PC-3 (cell line): ENCODE data around the gene HOGA1. TPM values are rescaled to one million over a fixed set of nuclear protein-coding genes. Genes with fewer than 3 reads are reported as not detected.
A peak's percentile ranks its signal among the peaks of the same experiment; 100 is the strongest.

Experiments
- ATAC-seq: fragments of 200-7000 bp; cut with Tn5 transposase; 2 replicates; pipeline ENCODE4 v1.9.1; 2020; ENCODE audit warnings: mild to moderate bottlenecking, moderate library complexity
- BruUV-seq: library from RNA; stranded (reverse); fragments of 400-500 nt; replicated peaks from 2 replicates; lab custom pipeline; 2021; lab: Mats Ljungman, UMichigan
- CTCF ChIA-PET: fragments of 300-600 bp; sonication (Branson Sonifier 250); formaldehyde crosslinking; loops from one replicate; lab custom pipeline; 2022; ENCODE audit warnings: antibody characterized with exemption; lab: Charles Lee
- POLR2A ChIA-PET: fragments of 300-600 bp; sonication (Branson Sonifier 250); formaldehyde crosslinking; loops from one replicate; lab custom pipeline; 2022; ENCODE audit warnings: antibody characterized with exemption; ENCODE audit not compliant: unreplicated experiment; lab: Charles Lee
- DNase-seq: peaks from one replicate; pipeline ENCODE4 v3.0.0-alpha.2; 2015
- H2AFZ ChIP-seq: fragments of 300-600 bp; sonication (generic); 2 replicates; pipeline ENCODE4 v1.6.0; 2016; ENCODE audit warnings: antibody characterized with exemption, low read length
- H3F3A ChIP-seq: fragments of 300-600 bp; sonication (generic); one replicate; pipeline ENCODE4 v1.6.0; 2017; ENCODE audit warnings: antibody characterized with exemption, low read length, control low read depth, mild to moderate bottlenecking; ENCODE audit not compliant: unreplicated experiment
- H3K27ac ChIP-seq: fragments of 300-600 bp; sonication (generic); 2 replicates; pipeline ENCODE4 v1.5.1; 2016; ENCODE audit warnings: mild to moderate bottlenecking, low read length
- H3K27me3 ChIP-seq: fragments of 300-600 bp; sonication (generic); 2 replicates; pipeline ENCODE4 v1.6.1; 2016; ENCODE audit warnings: low read length, mixed read lengths
- H3K36me3 ChIP-seq: fragments of 300-600 bp; sonication (generic); 2 replicates; pipeline ENCODE4 v1.6.1; 2016; ENCODE audit warnings: low read depth, mixed run types, low read length, mixed read lengths
- H3K4me1 ChIP-seq: fragments of 300-600 bp; sonication (generic); 2 replicates; pipeline ENCODE4 v1.5.1; 2016; ENCODE audit warnings: low read length; ENCODE audit not compliant: insufficient read depth
- H3K4me2 ChIP-seq: fragments of 300-600 bp; sonication (generic); 2 replicates; pipeline ENCODE4 v1.6.0; 2016; ENCODE audit warnings: low read length
- H3K4me3 ChIP-seq: fragments of 300-600 bp; sonication (generic); 2 replicates; pipeline ENCODE4 v1.5.1; 2016; ENCODE audit warnings: mild to moderate bottlenecking, low read length, mixed read lengths
- H3K79me2 ChIP-seq: fragments of 300-600 bp; sonication (generic); 2 replicates; pipeline ENCODE4 v1.6.1; 2017; ENCODE audit warnings: low read length, mixed read lengths
- H3K9ac ChIP-seq: fragments of 300-600 bp; sonication (generic); 2 replicates; pipeline ENCODE4 v1.6.0; 2016; ENCODE audit warnings: mild to moderate bottlenecking, low read length
- H3K9me2 ChIP-seq: fragments of 300-600 bp; sonication (generic); replicated peaks from 2 replicates; pipeline ENCODE4 v1.6.1; 2016; ENCODE audit warnings: mixed run types, low read length, mixed read lengths
- H3K9me3 ChIP-seq: fragments of 300-600 bp; sonication (generic); 2 replicates; pipeline ENCODE4 v1.6.1; 2016; ENCODE audit warnings: low read length, mixed read lengths
- H4K20me1 ChIP-seq: fragments of 300-600 bp; sonication (generic); 2 replicates; pipeline ENCODE4 v1.6.1; 2016; ENCODE audit warnings: low read length, mixed read lengths
- EZH2 ChIP-seq: fragments of 300-600 bp; sonication (generic); IDR thresholded peaks from one replicate; pipeline ENCODE4 v1.6.1; 2017; ENCODE audit warnings: antibody characterized with exemption, mild to moderate bottlenecking, low read length; ENCODE audit not compliant: unreplicated experiment
- EZH2phosphoT487 ChIP-seq: fragments of 300-600 bp; sonication (generic); IDR thresholded peaks from 2 replicates; pipeline ENCODE4 v1.6.1; 2018; ENCODE audit warnings: mild to moderate bottlenecking, antibody characterized with exemption, low read length, borderline replicate concordance
- intact Hi-C: fragments of 100-400 bp; cut with micrococcal nuclease; formaldehyde crosslinking; loops from 2 replicates; pipeline ENCODE4 v1.9.0; 2023
- total RNA-seq: library from RNA; depleted of rRNA; stranded (reverse); fragments of >200 nt; gene quantifications from 2 replicates; pipeline ENCODE4 v1.2.3, GENCODE V29; 2014
- TF ChIP-seq, protein P1 (sequence below): fragments of 300-600 bp; sonication (generic); conservative IDR thresholded peaks from 2 replicates; pipeline ENCODE4 v1.5.1; 2017; ENCODE audit warnings: antibody characterized with exemption, low read depth, mild to moderate bottlenecking, low read length

Gene HOGA1
- total RNA-seq, 1 experiment from 2014 or later: 0.15 TPM

DNA sequence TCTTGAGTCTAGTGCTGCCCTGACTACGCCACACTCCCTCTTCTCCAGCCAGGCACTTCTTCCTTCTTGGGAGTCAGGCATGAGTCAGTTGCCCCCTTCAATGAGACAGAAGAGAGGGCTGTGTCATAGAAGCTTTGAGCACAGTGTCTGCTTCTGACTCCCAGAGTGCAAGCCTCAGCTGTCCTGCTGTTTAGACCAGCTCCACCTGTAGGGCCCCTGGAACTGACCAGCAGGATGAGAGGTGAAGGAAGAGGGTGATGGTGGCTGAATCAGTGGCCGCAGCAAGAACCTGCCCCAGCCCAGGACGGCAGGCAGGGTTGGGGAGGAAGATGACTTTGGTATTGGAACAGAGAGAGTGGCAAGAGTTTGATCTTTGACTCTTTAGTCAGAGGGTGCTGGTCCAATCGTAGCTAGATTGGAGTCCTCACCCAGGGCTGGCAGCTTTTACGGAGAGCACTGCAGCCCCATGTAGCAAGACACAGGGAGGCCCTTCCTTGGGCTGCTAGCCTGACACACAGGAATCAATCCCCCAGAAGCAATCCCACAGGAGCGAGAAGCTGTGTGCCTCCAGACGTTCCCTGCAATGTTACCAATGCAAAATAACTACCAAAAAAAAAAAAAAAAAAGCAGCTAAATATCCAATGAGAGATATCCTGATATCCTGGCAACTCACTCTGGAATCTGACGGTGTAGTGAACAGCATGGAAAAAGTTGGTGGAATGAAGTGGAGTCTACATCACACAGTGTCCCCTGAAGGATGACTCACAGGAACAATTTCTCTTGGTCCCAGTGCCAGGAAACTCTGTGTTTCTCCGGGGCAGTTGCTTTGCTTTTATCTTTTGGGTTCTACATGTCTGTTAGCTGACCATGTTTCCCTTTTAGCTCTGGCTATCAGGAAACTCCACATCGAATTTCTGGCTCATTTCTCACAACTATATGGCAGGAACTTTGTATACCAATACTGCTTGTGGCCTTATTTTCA lies 12.2 kb downstream of the HOGA1 start:
- no TSS peak for BruUV-seq
- POLR2A ChIA-PET: interaction anchor here (0.7 kb wide), 1 partner anchor 90 kb away, joined by 36 read pairs; the partner anchor contains the start of gene AVPI1

DNA sequence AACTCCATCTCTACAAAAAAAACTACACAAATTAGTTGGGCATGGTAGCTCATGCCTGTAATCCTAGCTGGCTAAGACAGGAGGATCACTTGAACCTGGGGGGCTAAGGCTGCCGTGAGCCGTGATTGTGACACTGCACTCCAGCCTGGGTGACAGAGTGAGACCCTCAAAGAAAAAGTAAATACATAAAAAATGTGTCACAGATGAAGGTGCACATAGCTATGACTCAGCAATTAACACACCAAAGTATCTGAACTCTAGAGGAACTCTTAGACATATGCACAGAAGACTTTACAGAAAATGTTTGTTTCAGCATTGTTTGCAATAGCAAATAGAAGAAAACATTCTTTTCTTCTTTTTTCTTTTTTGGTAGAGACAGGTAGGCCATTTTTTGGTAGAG lies 13.6 kb downstream of the HOGA1 start:
- Histone ChIP-seq H4K20me1 (no peaks in the 10 kb centered on the region), H3K4me3 (no peak overlapping the region), H3F3A (peaks cover 5% of the 10 kb centered on the region), H3K36me3 (no peaks in the 10 kb centered on the region), H3K79me2 (no peaks in the 10 kb centered on the region), H2AFZ (no peak overlapping the region), H3K9me3 (no peaks in the 10 kb centered on the region), H3K27me3 (no peaks in the 10 kb centered on the region), H3K27ac (no peak overlapping the region), H3K9me2 (no peaks in the 10 kb centered on the region), H3K4me2 (no peak overlapping the region), H3K9ac (no peak overlapping the region), H3K4me1 (peaks cover 26% of the 10 kb centered on the region)
- ChIA-PET POLR2A (interaction anchor here (0.6 kb wide), 1 partner anchor 9 kb away, joined by 4 read pairs; no protein-coding TSS in a partner anchor), CTCF (no interaction called here)
- no TSS peak for BruUV-seq
- ATAC-seq: no peak
- TF ChIP-seq EZH2phosphoT487: no peak
- TF ChIP-seq, protein P1, sequence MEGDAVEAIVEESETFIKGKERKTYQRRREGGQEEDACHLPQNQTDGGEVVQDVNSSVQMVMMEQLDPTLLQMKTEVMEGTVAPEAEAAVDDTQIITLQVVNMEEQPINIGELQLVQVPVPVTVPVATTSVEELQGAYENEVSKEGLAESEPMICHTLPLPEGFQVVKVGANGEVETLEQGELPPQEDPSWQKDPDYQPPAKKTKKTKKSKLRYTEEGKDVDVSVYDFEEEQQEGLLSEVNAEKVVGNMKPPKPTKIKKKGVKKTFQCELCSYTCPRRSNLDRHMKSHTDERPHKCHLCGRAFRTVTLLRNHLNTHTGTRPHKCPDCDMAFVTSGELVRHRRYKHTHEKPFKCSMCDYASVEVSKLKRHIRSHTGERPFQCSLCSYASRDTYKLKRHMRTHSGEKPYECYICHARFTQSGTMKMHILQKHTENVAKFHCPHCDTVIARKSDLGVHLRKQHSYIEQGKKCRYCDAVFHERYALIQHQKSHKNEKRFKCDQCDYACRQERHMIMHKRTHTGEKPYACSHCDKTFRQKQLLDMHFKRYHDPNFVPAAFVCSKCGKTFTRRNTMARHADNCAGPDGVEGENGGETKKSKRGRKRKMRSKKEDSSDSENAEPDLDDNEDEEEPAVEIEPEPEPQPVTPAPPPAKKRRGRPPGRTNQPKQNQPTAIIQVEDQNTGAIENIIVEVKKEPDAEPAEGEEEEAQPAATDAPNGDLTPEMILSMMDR: no peak
- no peak for TF ChIP-seq EZH2
- intact Hi-C loops: no loop called here
- DNase-seq: no peak

More for the DNA sequence above, 12.2 kb downstream of the HOGA1 start:
- CTCF ChIA-PET: no interaction called here
- peak overlapping the region; percentile 65 for H3K4me2 ChIP-seq
- no peaks in the 10 kb centered on the region for H4K20me1 ChIP-seq
- H3F3A ChIP-seq: peaks cover 5% of the 10 kb centered on the region
- no peaks in the 10 kb centered on the region for H3K9me3 ChIP-seq
- peaks cover 26% of the 10 kb centered on the region for H3K4me1 ChIP-seq
- H3K27me3 ChIP-seq: no peaks in the 10 kb centered on the region
- peak overlapping the region; percentile 67 for H3K27ac ChIP-seq
- no peaks in the 10 kb centered on the region for H3K36me3 ChIP-seq
- no peak overlapping the region for H3K9ac ChIP-seq
- no peaks in the 10 kb centered on the region for H3K79me2 ChIP-seq
- no peak overlapping the region for H3K4me3 ChIP-seq
- DNase-seq (peak; percentile 69), ATAC-seq (peak; percentile 84)
- H2AFZ ChIP-seq: peak overlapping the region; percentile 21
- TF ChIP-seq, protein P1: no peak
- no peak for TF ChIP-seq EZH2
- no peak for TF ChIP-seq EZH2phosphoT487
- no peaks in the 10 kb centered on the region for H3K9me2 ChIP-seq
- intact Hi-C loops: no loop called here
